Measurements from ENCODE around the gene CUL4A.

DNA sequence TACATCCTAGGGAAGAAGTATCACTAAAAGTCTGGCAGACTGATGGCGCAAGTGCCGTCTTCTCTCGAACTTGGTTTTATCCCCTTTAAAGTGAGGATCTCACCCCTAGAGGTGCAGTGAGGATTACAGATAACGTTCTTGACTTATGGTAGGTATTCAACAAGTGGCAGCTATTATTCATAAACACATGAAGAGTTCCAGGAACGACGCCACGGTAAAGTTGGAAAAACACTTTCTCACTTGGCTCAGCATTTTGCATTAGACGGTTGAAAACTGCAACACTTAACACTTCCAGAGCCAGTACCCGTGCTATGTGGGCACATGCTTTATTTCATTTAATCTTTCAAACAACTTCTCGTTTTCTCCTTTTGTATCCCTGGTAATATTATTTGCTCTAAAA, 42.3 kb upstream of the CUL4A start:
- TF ChIP-seq YY1 (IDR thresholded peaks at IDR 0.05; ENCODE audit: insufficient read depth, insufficient read length) (no peak), ZNF274 (IDR thresholded peaks at IDR 0.05; ENCODE audit: low read depth, low read length) (no peak), SUZ12 (IDR thresholded peaks at IDR 0.05; ENCODE audit: extremely low read depth, insufficient read depth, insufficient read length) (no peak)

Measured in NT2/D1 (cell line).